NCI-H2081 treated with DMSO at 0.1 percent for 48 hours (cell line): ENCODE results near the gene PNISR.
"Not testable (repeated sequence)": the region's sequence is repeated elsewhere in the genome, so short reads cannot be mapped to it uniquely, and the experiment has no call there.

ENCODE experiments used
- DNase-seq: peaks from one replicate; lab custom pipeline; 2025; lab: John Stamatoyannopoulos, UW

Gene PNISR, protein sequence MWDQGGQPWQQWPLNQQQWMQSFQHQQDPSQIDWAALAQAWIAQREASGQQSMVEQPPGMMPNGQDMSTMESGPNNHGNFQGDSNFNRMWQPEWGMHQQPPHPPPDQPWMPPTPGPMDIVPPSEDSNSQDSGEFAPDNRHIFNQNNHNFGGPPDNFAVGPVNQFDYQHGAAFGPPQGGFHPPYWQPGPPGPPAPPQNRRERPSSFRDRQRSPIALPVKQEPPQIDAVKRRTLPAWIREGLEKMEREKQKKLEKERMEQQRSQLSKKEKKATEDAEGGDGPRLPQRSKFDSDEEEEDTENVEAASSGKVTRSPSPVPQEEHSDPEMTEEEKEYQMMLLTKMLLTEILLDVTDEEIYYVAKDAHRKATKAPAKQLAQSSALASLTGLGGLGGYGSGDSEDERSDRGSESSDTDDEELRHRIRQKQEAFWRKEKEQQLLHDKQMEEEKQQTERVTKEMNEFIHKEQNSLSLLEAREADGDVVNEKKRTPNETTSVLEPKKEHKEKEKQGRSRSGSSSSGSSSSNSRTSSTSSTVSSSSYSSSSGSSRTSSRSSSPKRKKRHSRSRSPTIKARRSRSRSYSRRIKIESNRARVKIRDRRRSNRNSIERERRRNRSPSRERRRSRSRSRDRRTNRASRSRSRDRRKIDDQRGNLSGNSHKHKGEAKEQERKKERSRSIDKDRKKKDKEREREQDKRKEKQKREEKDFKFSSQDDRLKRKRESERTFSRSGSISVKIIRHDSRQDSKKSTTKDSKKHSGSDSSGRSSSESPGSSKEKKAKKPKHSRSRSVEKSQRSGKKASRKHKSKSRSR

DNA sequence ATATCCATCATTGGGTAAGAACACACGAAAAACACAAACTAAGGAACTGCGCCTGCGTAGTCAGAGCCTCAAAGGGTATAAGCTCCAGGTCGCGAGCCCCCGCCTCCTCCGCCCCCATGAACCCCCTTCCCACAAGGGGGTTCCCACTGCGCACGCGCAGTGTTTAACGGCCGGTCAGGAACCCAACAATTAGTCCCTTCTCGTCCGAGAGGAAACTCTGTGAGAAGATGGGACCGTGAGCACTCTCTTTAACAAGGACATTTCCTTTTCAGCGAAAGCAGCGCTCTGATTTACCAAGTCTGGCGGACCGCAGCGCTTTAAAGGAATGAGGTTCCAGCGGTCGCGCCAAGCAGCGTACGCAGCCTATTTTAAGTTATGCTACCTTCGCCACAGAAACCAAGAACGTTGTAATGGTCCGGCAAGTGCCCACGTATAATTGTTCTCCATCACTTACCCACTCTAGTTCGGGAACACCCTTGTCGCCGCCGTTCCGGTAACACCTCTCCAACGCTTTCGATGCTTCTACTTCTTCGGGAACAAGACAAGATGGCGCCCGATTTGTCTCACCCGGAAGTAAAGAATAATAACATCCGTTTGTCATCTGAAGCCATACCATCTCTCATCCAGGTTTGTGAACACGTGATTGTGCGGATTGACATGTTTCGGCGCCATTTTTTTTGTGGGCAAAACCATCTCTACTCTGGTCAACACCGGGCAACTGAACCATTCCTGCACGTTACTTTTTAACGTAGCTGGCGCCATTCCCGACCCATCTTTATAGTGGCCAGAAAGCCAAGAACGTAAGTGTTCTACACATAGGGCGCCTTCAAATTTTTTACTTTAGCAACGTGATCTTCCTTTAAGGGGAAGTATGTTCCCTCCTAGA lies at the start of gene PNISR:
Gene PNISR, minus strand, starts transcription at position 548 of the 886 bp plus-strand sequence. CDS start 10,649 bp downstream, outside the sequence.
- DNase-seq = peak; percentile 80

DNA sequence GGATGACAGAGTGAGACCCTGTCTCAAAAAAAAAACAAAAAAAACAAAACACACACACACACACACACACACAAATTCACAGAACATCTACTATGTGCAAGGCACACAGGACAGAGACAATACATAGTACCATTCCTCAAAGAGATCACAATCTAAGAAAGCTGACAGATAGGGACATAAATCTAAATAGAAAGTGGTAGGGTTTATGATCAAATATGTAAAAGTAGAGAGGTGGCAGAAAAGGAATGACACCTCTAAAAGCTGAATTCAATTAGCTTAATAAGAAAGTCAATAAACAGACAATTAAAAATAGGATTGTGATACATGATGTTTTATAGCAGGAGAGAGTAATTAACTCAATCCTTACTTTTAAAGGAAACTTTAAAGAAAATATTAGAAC lies 48.6 kb upstream of the PNISR start:
- DNase-seq = no peak

DNA sequence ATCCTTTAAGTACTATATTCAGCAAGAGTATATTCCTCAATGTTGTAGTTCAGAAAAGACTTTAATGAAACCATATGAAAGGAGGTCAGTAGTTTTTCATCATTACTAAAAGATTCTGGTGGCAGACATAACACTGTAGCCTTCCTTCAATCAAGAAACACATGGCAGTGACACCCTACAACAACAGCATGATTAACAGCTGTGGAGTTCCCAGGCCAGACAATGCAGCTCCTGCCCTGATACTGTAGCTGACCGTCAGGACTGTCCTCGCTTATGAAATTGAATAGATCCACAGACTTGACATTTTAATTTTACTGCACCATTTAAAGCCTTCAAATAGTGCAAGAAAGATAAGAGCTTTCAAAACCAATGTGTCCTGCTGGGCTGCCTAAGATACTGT lies 46.5 kb upstream of the PNISR start:
- DNase-seq = no peak

DNA sequence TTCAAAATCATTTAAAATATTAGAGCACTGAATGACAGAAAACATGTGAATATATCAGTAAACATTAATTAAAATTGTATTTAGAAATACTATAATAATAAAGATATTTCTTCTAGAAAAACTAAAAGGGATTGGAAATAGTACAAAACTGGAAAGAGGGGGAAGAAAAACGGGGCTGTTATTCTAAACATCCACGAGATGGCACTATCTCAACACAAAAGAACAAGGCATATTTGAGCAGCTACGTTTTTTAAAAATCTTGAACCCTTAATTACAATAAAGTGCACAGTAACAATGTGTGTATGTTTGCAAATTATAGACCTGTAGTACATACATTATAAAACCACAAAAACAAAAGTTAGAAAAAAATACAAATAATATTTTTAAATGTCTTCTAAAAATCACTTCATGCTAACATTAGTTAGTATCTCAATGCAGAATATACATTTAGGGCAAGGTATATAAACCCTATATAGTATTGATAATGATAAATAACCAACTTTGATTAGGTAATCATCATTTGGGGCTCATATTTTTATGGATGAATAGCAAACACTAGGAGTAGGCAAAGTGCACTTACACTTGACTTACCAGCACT lies 42.5 kb upstream of the PNISR start:
- DNase-seq = no peak

DNA sequence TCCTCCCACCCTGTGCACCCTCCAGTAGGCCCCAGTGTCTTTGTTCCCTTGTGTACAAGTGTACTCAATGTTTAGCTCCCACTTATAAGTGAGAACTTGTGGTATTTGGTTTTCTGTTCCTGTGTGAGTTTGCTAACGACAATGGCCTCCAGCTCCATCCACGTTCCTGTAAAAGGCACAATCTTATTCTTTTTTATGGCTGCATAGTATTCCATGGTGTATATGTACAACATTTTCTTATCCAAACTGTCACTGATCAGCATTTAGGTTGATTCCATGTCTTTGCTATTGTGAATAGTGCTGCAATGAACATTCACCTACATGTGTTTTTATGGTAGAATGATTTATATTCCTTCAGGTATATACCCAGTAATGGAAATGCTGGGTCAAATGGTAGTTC lies 34.0 kb upstream of the PNISR start:
- DNase-seq = not testable (repeated sequence)

DNA sequence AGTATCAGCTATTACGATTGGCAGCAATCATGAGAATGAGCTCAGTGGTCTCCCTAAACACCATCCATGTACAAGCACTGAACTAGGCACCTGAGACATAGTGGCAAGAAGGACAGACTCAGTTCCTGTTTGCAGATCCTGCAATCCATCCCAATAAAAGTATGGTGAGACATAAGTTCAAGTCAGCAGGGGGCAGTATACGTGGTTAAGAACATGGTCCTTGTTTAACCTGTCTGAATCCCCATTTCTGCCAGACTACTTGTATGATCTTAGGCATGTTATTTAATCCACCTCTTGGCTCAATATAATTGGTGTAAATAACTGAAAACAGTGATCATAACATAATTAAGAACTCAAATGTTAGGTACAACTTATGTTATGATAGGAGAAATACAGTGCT lies 33.2 kb upstream of the PNISR start:
- no peak for DNase-seq

DNA sequence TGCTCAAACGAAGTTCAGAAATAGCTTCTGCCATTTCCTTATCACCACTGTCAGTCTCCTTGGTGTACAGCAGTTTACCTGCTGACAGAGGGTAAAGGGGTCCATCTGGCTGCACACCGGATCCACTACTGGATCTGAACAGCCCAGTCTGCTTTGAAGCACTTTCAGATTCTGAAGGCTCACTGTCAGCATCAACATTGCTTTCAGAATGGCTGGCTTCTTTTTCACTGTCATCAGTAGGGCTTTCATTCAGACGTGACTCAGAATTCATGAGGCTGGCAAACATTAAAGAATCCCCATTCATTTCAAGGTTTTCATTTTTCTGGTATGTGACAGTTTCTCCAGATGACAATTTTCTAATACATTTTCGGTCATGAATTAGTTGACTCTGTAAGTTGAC lies 21.0 kb upstream of the PNISR start:
- no peak for DNase-seq

DNA sequence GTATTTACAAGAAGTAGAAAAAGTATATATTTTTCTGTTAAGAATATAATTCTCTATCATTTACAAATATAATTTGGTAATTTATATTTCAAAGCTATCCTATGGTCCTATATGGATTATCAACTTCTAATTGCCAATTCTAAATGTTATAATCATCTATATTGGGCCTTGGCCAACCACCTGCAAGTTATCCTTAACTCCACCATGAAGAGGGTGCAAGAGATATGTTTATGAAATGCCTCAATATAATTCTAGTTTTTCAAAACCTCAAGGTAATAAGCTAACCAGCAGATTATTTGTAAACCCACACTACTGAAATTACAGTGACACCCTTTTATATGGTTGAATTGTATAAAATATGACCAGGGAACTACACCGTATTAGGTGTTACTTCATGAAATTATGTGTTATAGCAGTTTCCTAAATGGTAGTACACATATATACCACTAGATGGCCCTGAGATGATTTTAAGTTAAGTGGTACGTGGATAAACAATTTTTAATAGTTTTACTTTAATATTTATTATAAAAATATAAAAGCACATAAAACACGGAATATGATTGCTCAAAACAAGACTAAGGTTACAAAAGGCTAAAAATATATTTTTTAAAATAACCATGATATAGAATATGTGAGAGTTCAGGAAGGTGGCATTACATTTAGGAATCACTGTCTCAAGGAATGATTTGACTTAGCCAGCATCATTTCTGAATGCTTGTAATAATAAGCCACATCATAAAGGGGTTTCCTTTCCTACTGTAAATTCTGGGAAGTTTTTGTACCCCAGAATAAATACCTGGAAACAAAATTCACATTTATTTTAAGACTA lies 9.8 kb upstream of the PNISR start:
- DNase-seq = no peak

DNA sequence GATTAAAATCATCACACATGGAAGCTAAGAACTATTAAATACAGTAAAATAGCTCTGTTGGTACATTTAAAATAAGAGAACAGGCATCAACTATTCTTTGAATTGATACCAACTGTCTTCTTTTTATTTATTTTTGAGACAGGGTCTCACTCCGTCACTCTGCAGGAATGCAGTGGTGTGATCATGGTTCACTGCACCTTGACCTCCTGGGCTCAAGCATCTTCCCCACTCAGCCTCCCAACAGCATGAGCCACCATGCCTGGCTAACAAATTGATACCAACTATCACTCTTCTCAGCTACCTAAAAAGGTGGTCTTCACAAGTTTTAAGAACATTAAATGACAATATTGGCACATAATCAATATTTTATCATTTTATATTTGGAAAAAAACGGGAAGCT lies 7.8 kb upstream of the PNISR start:
- no peak for DNase-seq

DNA sequence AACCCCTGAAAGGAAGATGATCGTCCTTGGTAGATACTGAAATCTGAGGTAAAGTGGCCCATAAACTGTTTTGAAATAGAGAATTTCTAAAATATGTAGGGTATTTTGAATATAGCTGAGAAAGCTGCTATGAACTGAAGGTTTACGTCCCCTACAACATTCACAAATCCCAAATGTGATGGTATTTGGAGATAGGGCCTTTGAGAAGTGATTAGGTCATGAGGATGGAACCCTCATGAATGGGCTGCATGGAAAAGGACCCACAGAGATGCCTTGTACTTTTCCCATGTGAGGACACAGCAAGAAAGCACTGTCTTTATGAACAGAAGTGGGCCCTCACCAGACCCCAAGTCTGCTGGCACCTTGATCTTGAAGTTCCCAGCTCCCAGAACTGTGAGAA lies 6.8 kb upstream of the PNISR start:
- DNase-seq = no peak

DNA sequence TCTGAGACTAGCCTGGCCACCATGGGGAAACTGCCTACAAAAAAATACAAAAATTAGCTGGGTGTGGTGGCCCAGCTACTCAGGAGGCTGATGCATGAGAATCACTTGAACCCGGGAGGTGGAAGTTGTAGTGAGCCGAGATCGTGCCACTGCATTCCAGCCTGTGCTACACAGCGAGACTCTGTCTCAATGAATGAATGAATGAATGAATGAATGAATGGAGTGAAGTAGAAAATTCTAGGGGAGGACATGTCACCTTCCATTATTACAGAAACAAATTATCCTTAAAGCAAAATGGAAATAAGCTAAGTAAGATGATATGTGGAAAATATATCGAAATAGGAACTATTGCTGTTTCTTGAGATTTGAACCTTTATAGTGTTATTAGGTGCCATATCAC lies 2.9 kb upstream of the PNISR start:
- DNase-seq = no peak

DNA sequence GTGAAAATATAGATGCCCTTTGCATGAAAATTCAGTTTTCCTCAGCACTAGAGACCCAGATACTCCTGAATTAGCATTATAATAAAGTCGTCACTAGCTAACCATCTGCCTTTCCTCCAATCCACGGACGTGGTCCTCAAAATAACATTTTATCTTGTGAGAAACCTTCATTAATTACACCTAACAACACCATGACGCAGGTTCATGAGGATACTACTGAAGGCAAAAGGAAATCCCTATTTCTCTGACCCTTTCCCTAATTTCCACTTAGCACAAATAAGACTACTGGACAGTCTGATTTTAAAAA lies 1.3 kb upstream of the PNISR start:
- DNase-seq = no peak

DNA sequence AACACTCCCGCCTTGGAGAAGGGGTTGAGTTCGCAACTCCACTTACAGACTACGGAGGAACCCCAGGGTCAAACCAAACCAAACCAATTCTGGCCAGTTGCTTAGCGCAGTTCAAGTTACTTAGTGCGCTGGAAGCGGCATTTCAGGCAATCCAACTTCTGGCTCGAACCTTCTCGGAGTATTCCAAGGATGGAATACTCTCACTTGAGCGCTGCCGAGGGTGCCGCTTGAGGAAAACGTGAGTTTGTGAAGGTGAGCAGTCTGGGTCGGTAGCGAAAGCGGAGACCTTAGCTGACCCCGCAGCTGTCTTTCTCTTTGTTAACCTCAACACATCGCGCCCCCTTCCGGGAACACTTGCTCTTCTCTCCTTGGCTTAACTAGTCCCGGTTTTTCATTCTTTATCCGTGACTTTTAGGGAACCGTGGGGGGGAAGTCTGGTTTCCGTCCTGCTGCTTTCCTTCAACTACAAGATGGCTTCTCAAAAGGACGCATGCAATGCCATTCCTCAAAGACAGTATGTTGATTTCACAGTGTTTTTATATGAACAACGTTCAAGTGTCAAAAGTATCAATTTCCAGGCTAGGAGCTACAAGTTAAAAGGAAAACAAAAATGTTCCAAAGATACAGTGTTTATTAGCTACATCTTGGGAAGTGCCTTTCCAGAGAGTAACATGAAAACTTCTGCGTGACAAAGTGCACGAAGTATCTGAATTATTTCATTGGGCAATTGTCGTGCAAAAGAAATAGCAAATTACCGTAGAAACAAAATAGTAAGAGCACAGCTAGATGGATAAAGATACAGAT lies 741 bp upstream of the PNISR start:
- no peak for DNase-seq

DNA sequence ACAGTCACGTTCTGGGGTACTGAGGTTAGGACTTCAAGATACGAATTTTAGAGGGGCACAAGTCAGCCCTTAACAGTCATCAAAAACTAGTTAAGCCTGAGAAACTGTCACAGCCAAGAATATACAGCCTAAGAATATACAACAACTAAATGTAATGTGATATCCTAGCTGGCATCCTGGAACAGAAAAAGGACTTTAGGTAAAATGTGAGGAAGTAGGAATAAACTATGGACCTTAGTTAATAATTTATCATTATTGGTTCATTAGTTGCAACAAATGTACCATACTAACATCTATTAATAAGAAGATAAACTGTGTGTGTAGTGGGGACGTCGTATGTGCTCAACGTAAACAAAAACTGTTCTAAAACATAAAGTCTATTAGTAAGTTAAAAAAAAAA lies 1.1 kb downstream of the PNISR start:
- no peak for DNase-seq

DNA sequence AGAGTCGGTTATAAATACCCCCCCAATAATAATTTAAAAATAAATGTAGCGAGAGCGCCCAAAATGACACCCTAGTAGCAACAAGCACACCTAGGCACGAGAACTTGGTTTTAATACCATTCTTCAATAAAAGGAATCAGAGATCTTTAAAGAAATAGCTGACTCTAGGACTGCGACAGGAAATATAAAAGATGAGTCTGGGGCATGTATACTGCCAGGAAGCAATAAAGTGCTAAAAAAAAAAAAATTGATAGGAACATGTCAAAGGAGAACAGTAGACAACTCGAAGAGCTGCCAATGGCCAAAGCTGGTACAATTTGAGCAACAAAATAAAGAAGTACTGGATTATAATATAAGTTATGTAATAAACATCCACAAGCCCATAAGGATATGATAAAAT lies 2.2 kb downstream of the PNISR start:
- DNase-seq = no peak

DNA sequence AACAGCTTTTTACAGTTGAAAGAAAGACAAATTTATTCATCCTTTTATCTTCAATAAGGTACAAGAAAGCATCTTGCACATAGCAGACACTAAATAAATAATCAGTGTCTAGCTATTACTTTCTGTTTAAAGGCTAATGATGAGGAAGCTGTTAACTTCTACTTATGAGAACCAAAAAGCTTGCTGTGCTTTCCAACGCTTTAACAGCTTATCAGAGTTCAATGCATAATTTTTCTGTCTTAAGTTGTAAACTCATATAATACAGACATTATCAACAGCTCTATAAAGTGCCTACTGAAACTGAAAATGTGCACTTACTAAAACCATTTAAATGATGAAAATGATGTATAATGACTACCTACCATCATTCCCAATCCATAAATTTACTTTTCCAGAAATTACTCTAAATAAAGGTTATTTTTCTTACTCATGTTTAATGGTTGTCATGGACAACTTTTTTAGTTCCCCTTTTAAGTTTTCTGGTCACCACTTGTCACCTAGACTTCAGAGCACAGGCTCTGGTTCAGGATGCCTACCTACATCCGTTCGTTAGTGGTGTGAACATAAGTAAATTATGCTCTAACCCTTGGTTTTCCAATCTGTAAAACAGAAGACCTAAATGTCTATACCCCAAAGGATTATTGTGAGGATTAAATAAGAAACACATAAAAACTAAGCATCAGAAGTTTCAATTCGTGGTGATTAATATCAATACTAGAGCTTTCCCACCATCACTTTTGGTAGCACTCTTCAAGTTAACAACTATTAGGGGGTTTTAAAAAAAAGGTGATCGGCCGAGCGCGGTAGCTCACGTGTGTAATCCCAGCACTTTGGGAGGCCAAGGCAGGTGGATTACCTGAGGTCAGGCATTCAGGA lies 8.0 kb downstream of the PNISR start:
- DNase-seq = no peak

DNA sequence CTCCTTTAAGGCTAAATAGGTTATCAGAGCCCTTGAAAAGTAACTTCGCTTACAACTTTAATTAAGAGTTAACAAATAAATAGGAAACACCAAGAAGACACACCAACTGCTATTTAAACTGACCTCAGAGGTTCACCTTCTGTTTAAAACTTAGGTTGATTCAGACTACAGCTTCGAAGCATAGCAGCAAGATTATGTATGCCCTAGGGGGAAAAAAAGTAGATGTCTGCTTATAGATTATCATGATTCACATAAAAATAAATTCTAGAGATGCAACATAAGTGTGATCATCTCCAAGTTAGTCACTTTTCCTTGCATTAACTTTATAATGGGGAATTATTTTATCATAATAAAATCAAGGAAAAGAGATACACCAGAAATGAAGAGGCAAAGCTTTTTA lies 8.9 kb downstream of the PNISR start:
- no peak for DNase-seq

DNA sequence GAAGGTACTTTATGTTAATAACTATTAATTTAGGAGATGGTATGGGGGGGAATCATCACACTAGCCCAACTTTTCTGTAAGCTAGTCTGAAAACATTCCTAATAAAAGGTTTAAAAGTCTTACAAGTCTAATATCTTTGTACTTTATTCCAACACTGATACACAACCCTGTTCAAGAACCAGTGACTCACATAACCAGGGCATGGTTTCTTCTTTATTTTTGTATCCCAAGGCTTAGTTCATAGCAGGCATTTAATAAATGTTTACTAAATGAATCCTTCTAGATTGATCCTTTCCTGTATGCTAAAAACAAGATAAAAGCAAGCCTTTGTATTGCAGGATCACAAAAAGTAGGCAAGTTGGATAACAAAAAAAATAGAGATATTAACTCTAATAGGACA lies 9.7 kb downstream of the PNISR start:
- no peak for DNase-seq

DNA sequence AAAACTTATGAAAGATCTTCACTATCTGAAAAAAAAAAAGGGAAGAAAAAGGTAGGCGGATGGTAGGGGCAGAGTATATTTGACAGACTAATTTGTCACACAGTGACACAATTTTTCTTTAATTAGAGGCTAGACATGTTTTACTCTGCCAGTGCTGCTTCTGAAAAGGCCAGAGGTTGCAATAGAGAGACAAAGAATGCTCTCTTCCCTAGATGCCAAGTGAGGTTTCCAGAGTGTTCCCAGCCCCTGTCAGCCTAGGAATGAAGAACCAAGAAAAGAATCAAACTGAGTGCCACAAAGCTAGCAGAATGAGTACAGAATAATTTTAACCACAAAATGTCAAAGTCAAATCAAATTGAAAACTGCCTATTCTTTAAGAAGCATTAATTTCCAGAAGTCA lies 13.0 kb downstream of the PNISR start:
- DNase-seq = no peak
